Breast epithelium (tissue), 3 donors: ENCODE data around the gene PGS1.

Experiments
- POLR2A ChIP-seq: fragments of 450-650 bp; IDR thresholded peaks from one replicate; pipeline ENCODE4 v1.6.1; 2016; ENCODE audit warnings: antibody characterized with exemption, mild to moderate bottlenecking, moderate library complexity
- POLR2AphosphoS5 ChIP-seq, 3 donors: sonication (generic); formaldehyde crosslinking; IDR thresholded peaks; one replicate each; pipeline ENCODE4 v1.6.1; 2017; ENCODE audit warnings: antibody characterized with exemption in 3 of 3
- TF ChIP-seq, protein P1 (sequence below), 3 donors: fragments of 450-650 bp; IDR thresholded peaks; one replicate each; pipeline ENCODE4 v1.5.1; 2016 to 2017; ENCODE audit warnings: antibody characterized with exemption in 3 of 3, mild to moderate bottlenecking in 3 of 3, moderate library complexity in 3 of 3

DNA sequence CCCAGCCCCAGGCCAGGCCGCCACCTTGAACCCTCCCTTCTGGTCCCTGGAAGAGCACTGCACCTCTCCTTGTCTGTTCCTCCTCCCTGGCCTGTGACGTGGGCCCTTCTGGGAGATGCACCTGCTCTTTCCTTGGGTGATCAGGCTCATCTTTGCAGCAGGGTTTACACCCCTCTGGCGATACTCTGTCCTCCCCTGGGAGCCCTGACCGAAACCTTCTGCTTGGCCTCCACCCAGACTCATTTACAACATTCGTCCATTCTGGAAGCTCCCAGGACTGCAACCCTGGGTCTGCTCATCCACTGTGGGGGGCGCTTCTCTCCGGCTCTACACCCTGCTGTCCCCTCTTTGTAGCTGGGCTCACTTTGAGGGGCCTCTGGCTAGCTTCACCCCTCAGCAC, 73.3 kb downstream of the PGS1 start:
- TF ChIP-seq, protein P1, sequence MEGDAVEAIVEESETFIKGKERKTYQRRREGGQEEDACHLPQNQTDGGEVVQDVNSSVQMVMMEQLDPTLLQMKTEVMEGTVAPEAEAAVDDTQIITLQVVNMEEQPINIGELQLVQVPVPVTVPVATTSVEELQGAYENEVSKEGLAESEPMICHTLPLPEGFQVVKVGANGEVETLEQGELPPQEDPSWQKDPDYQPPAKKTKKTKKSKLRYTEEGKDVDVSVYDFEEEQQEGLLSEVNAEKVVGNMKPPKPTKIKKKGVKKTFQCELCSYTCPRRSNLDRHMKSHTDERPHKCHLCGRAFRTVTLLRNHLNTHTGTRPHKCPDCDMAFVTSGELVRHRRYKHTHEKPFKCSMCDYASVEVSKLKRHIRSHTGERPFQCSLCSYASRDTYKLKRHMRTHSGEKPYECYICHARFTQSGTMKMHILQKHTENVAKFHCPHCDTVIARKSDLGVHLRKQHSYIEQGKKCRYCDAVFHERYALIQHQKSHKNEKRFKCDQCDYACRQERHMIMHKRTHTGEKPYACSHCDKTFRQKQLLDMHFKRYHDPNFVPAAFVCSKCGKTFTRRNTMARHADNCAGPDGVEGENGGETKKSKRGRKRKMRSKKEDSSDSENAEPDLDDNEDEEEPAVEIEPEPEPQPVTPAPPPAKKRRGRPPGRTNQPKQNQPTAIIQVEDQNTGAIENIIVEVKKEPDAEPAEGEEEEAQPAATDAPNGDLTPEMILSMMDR (IDR thresholded peaks at IDR 0.05) = no peak
- TF ChIP-seq POLR2AphosphoS5 (IDR thresholded peaks at IDR 0.05) = no peak
- no peak for TF ChIP-seq POLR2A
